ENCODE data around the gene BNC2. TPM values are rescaled to one million over a fixed set of nuclear protein-coding genes. Genes with fewer than 3 reads are reported as not detected.
"Not testable (repeated sequence)": the region's sequence is repeated elsewhere in the genome, so short reads cannot be mapped to it uniquely, and the experiment has no call there.

BNC2 gene
- total RNA-seq, result not detected in 2 replicates

GRCh38 chr9:16870596-16871335 lies at the start of gene BNC2:
Gene BNC2 (minus strand): TSS chr9:16870670. CDS start chr9:16870648, 22 bp downstream.
- intact Hi-C loops (cut with micrococcal nuclease), result no loop called here
- H3K27ac Mint-ChIP-seq, result no peak within 1 kb of the TSS
- no peaks in the 10 kb centered on the region for H3K36me3 Mint-ChIP-seq (ENCODE audit: low read depth)
- H3K27me3 Mint-ChIP-seq (ENCODE audit: low read depth), result peaks cover 37% of the 10 kb centered on the region
- no peak for DNase-seq (ENCODE audit: low spot score)
- peaks cover 2% of the 10 kb centered on the region for H3K4me1 Mint-ChIP-seq (ENCODE audit: low read depth)
- H3K4me3 Mint-ChIP-seq (ENCODE audit: low read depth), result peak within 1 kb of the TSS; percentile 60
- no peaks in the 10 kb centered on the region for H3K9me3 Mint-ChIP-seq

- Mint-ChIP-seq H3K9me3 (peaks cover 35% of the 10 kb centered on the region), H3K4me1 (ENCODE audit: low read depth) (no peaks in the 10 kb centered on the region), H3K36me3 (ENCODE audit: low read depth) (no peaks in the 10 kb centered on the region), H3K4me3 (ENCODE audit: low read depth) (no peak overlapping the region), H3K27ac (no peak overlapping the region), H3K27me3 (ENCODE audit: low read depth) (no peaks in the 10 kb centered on the region)
- no peak for DNase-seq (ENCODE audit: low spot score)
- intact Hi-C loops (cut with micrococcal nuclease), result no loop called here
These were observed 48.5 kb upstream of the BNC2 start for GRCh38 chr9:16918920-16919319.

GRCh38 chr9:16915126-16915831 lies 44.8 kb upstream of the BNC2 start:
- Mint-ChIP-seq H3K36me3 (ENCODE audit: low read depth) (no peaks in the 10 kb centered on the region), H3K27me3 (ENCODE audit: low read depth) (no peaks in the 10 kb centered on the region), H3K27ac (no peak overlapping the region), H3K9me3 (peaks cover 27% of the 10 kb centered on the region), H3K4me1 (ENCODE audit: low read depth) (no peaks in the 10 kb centered on the region), H3K4me3 (ENCODE audit: low read depth) (no peak overlapping the region)
- no peak for DNase-seq (ENCODE audit: low spot score)
- intact Hi-C loops (cut with micrococcal nuclease), result no loop called here

GRCh38 chr9:16912197-16912596 lies 41.7 kb upstream of the BNC2 start:
- no peaks in the 10 kb centered on the region for H3K4me1 Mint-ChIP-seq (ENCODE audit: low read depth)
- no peak for DNase-seq (ENCODE audit: low spot score)
- no peaks in the 10 kb centered on the region for H3K27me3 Mint-ChIP-seq (ENCODE audit: low read depth)
- H3K9me3 Mint-ChIP-seq, result peaks cover 12% of the 10 kb centered on the region
- H3K27ac Mint-ChIP-seq, result no peak overlapping the region
- H3K36me3 Mint-ChIP-seq (ENCODE audit: low read depth), result no peaks in the 10 kb centered on the region
- intact Hi-C loops (cut with micrococcal nuclease), result no loop called here
- H3K4me3 Mint-ChIP-seq (ENCODE audit: low read depth), result no peak overlapping the region

GRCh38 chr9:16908206-16908605 lies 37.7 kb upstream of the BNC2 start:
- H3K4me1 Mint-ChIP-seq (ENCODE audit: low read depth); H3K27ac Mint-ChIP-seq; H3K27me3 Mint-ChIP-seq (ENCODE audit: low read depth); H3K4me3 Mint-ChIP-seq (ENCODE audit: low read depth); H3K36me3 Mint-ChIP-seq (ENCODE audit: low read depth); intact Hi-C loops (cut with micrococcal nuclease); DNase-seq (ENCODE audit: low spot score): not testable (repeated sequence)
- peaks cover 12% of the 10 kb centered on the region for H3K9me3 Mint-ChIP-seq

- H3K9me3 Mint-ChIP-seq, result peaks cover 17% of the 10 kb centered on the region
- no peak for DNase-seq (ENCODE audit: low spot score)
- no peak overlapping the region for H3K27ac Mint-ChIP-seq
- no peaks in the 10 kb centered on the region for H3K27me3 Mint-ChIP-seq (ENCODE audit: low read depth)
- no peaks in the 10 kb centered on the region for H3K4me1 Mint-ChIP-seq (ENCODE audit: low read depth)
- intact Hi-C loops (cut with micrococcal nuclease), result no loop called here
- H3K36me3 Mint-ChIP-seq (ENCODE audit: low read depth), result no peaks in the 10 kb centered on the region
- H3K4me3 Mint-ChIP-seq (ENCODE audit: low read depth), result no peak overlapping the region
These were observed 34.2 kb upstream of the BNC2 start for GRCh38 chr9:16904655-16905054.

- Mint-ChIP-seq H3K27me3 (ENCODE audit: low read depth) (no peaks in the 10 kb centered on the region), H3K4me1 (ENCODE audit: low read depth) (no peaks in the 10 kb centered on the region), H3K9me3 (peaks cover 19% of the 10 kb centered on the region), H3K27ac (no peak overlapping the region), H3K36me3 (ENCODE audit: low read depth) (no peaks in the 10 kb centered on the region), H3K4me3 (ENCODE audit: low read depth) (no peak overlapping the region)
- intact Hi-C loops (cut with micrococcal nuclease), result no loop called here
- DNase-seq (ENCODE audit: low spot score), result no peak
These were observed 31.1 kb upstream of the BNC2 start for GRCh38 chr9:16901590-16901989.

- Mint-ChIP-seq H3K9me3 (peaks cover 23% of the 10 kb centered on the region), H3K4me1 (ENCODE audit: low read depth) (no peaks in the 10 kb centered on the region), H3K27ac (no peak overlapping the region), H3K27me3 (ENCODE audit: low read depth) (no peaks in the 10 kb centered on the region), H3K4me3 (ENCODE audit: low read depth) (no peak overlapping the region), H3K36me3 (ENCODE audit: low read depth) (no peaks in the 10 kb centered on the region)
- intact Hi-C loops (cut with micrococcal nuclease), result no loop called here
- no peak for DNase-seq (ENCODE audit: low spot score)
These were observed 29.1 kb upstream of the BNC2 start for GRCh38 chr9:16899606-16900005.

GRCh38 chr9:16898464-16898863 lies 28.0 kb upstream of the BNC2 start:
- H3K4me3 Mint-ChIP-seq (ENCODE audit: low read depth), result no peak overlapping the region
- DNase-seq (ENCODE audit: low spot score), result no peak
- H3K27me3 Mint-ChIP-seq (ENCODE audit: low read depth), result no peaks in the 10 kb centered on the region
- no peaks in the 10 kb centered on the region for H3K4me1 Mint-ChIP-seq (ENCODE audit: low read depth)
- H3K9me3 Mint-ChIP-seq, result peaks cover 18% of the 10 kb centered on the region
- intact Hi-C loops (cut with micrococcal nuclease), result no loop called here
- no peaks in the 10 kb centered on the region for H3K36me3 Mint-ChIP-seq (ENCODE audit: low read depth)
- H3K27ac Mint-ChIP-seq, result no peak overlapping the region

GRCh38 chr9:16888594-16888993 lies 18.1 kb upstream of the BNC2 start:
- DNase-seq (ENCODE audit: low spot score), result no peak
- no peaks in the 10 kb centered on the region for H3K27me3 Mint-ChIP-seq (ENCODE audit: low read depth)
- intact Hi-C loops (cut with micrococcal nuclease), result no loop called here
- H3K9me3 Mint-ChIP-seq, result peaks cover 13% of the 10 kb centered on the region
- no peaks in the 10 kb centered on the region for H3K36me3 Mint-ChIP-seq (ENCODE audit: low read depth)
- H3K27ac Mint-ChIP-seq, result no peak overlapping the region
- no peaks in the 10 kb centered on the region for H3K4me1 Mint-ChIP-seq (ENCODE audit: low read depth)
- no peak overlapping the region for H3K4me3 Mint-ChIP-seq (ENCODE audit: low read depth)

- no peak overlapping the region for H3K4me3 Mint-ChIP-seq (ENCODE audit: low read depth)
- H3K9me3 Mint-ChIP-seq, result peaks cover 26% of the 10 kb centered on the region
- no peak overlapping the region for H3K27ac Mint-ChIP-seq
- no peaks in the 10 kb centered on the region for H3K36me3 Mint-ChIP-seq (ENCODE audit: low read depth)
- no peaks in the 10 kb centered on the region for H3K4me1 Mint-ChIP-seq (ENCODE audit: low read depth)
- no peak for DNase-seq (ENCODE audit: low spot score)
- H3K27me3 Mint-ChIP-seq (ENCODE audit: low read depth), result no peaks in the 10 kb centered on the region
- intact Hi-C loops (cut with micrococcal nuclease), result no loop called here
These were observed 15.5 kb upstream of the BNC2 start for GRCh38 chr9:16885931-16886330.

- DNase-seq (ENCODE audit: low spot score), result no peak
- intact Hi-C loops (cut with micrococcal nuclease), result no loop called here
- Mint-ChIP-seq H3K4me1 (ENCODE audit: low read depth) (no peaks in the 10 kb centered on the region), H3K9me3 (peaks cover 25% of the 10 kb centered on the region), H3K36me3 (ENCODE audit: low read depth) (no peaks in the 10 kb centered on the region), H3K27ac (no peak overlapping the region), H3K4me3 (ENCODE audit: low read depth) (no peak overlapping the region), H3K27me3 (ENCODE audit: low read depth) (no peaks in the 10 kb centered on the region)
These were observed 14.6 kb upstream of the BNC2 start for GRCh38 chr9:16884952-16885513.

GRCh38 chr9:16884373-16884772 lies 13.9 kb upstream of the BNC2 start:
- intact Hi-C loops (cut with micrococcal nuclease), result no loop called here
- H3K4me1 Mint-ChIP-seq (ENCODE audit: low read depth), result no peaks in the 10 kb centered on the region
- H3K36me3 Mint-ChIP-seq (ENCODE audit: low read depth), result no peaks in the 10 kb centered on the region
- no peaks in the 10 kb centered on the region for H3K27me3 Mint-ChIP-seq (ENCODE audit: low read depth)
- no peak overlapping the region for H3K27ac Mint-ChIP-seq
- DNase-seq (ENCODE audit: low spot score), result no peak
- no peak overlapping the region for H3K4me3 Mint-ChIP-seq (ENCODE audit: low read depth)
- H3K9me3 Mint-ChIP-seq, result peaks cover 25% of the 10 kb centered on the region
